Effector memory CD4-positive, alpha-beta T cell (primary cell): ENCODE measurements around the gene BPIFA3.

Source experiments
- DNase-seq, 3 donors: peaks; one replicate each; pipeline ENCODE4 v3.0.0-alpha.2; 2020
- H3K27ac ChIP-seq: 2 replicates; pipeline ENCODE4 v1.7.0; 2013; ENCODE audit warnings: mild to moderate bottlenecking, low read length, moderate library complexity; ENCODE audit not compliant: insufficient read depth, poor library complexity, severe bottlenecking
- H3K27me3 ChIP-seq: replicated peaks from 2 replicates; pipeline ENCODE4 v1.7.0; 2013; ENCODE audit warnings: mild to moderate bottlenecking, low read length; ENCODE audit not compliant: insufficient read depth, control insufficient read depth, poor library complexity, severe bottlenecking
- H3K36me3 ChIP-seq: 2 replicates; pipeline ENCODE4 v1.7.0; 2013; ENCODE audit warnings: mild to moderate bottlenecking, low read length, moderate library complexity; ENCODE audit not compliant: control insufficient read depth, insufficient read depth
- H3K4me1 ChIP-seq: 2 replicates; pipeline ENCODE4 v1.7.0; 2013; ENCODE audit warnings: low read length, mild to moderate bottlenecking; ENCODE audit not compliant: control insufficient read depth, insufficient read depth, poor library complexity, severe bottlenecking
- H3K4me3 ChIP-seq: 2 replicates; pipeline ENCODE4 v1.7.0; 2013; ENCODE audit warnings: low read length, low read depth, mild to moderate bottlenecking; ENCODE audit not compliant: insufficient read depth, poor library complexity, severe bottlenecking
- H3K9me3 ChIP-seq: 2 replicates; pipeline ENCODE4 v1.7.0; 2013; ENCODE audit warnings: mild to moderate bottlenecking, low read length, moderate library complexity; ENCODE audit not compliant: control insufficient read depth

Gene BPIFA3

GRCh38 chr20:33236351-33236750 lies 19.2 kb downstream of the BPIFA3 start:
- DNase-seq = no peak
- no peak overlapping the region for H3K4me3 ChIP-seq
- H3K27ac ChIP-seq = no peak overlapping the region
- H3K36me3 ChIP-seq = no peaks in the 10 kb centered on the region
- no peaks in the 10 kb centered on the region for H3K27me3 ChIP-seq
- H3K9me3 ChIP-seq = no peaks in the 10 kb centered on the region
- no peaks in the 10 kb centered on the region for H3K4me1 ChIP-seq

GRCh38 chr20:33237989-33238388 lies 20.8 kb downstream of the BPIFA3 start:
- Histone ChIP-seq H3K27me3 (no peaks in the 10 kb centered on the region), H3K27ac (no peak overlapping the region), H3K4me1 (no peaks in the 10 kb centered on the region), H3K4me3 (no peak overlapping the region), H3K36me3 (no peaks in the 10 kb centered on the region), H3K9me3 (no peaks in the 10 kb centered on the region)
- no peak for DNase-seq

GRCh38 chr20:33239418-33239817 lies 22.3 kb downstream of the BPIFA3 start:
- Histone ChIP-seq H3K27ac (no peak overlapping the region), H3K4me3 (no peak overlapping the region), H3K9me3 (no peaks in the 10 kb centered on the region), H3K27me3 (no peaks in the 10 kb centered on the region), H3K36me3 (no peaks in the 10 kb centered on the region), H3K4me1 (no peaks in the 10 kb centered on the region)
- DNase-seq = no peak

GRCh38 chr20:33239979-33240736 lies 23.0 kb downstream of the BPIFA3 start:
- DNase-seq = no peak
- Histone ChIP-seq H3K27ac (no peak overlapping the region), H3K4me1 (no peaks in the 10 kb centered on the region), H3K27me3 (no peaks in the 10 kb centered on the region), H3K4me3 (no peak overlapping the region), H3K9me3 (no peaks in the 10 kb centered on the region), H3K36me3 (no peaks in the 10 kb centered on the region)

GRCh38 chr20:33240923-33241322 lies 23.8 kb downstream of the BPIFA3 start:
- Histone ChIP-seq H3K27ac (no peak overlapping the region), H3K27me3 (no peaks in the 10 kb centered on the region), H3K36me3 (no peaks in the 10 kb centered on the region), H3K4me1 (no peaks in the 10 kb centered on the region), H3K4me3 (no peak overlapping the region), H3K9me3 (no peaks in the 10 kb centered on the region)
- no peak for DNase-seq

GRCh38 chr20:33242319-33243100 lies 25.4 kb downstream of the BPIFA3 start:
- no peak overlapping the region for H3K27ac ChIP-seq
- H3K36me3 ChIP-seq = no peaks in the 10 kb centered on the region
- H3K27me3 ChIP-seq = no peaks in the 10 kb centered on the region
- no peak overlapping the region for H3K4me3 ChIP-seq
- no peak for DNase-seq
- no peaks in the 10 kb centered on the region for H3K9me3 ChIP-seq
- H3K4me1 ChIP-seq = no peaks in the 10 kb centered on the region

- no peaks in the 10 kb centered on the region for H3K4me1 ChIP-seq
- DNase-seq = no peak
- no peaks in the 10 kb centered on the region for H3K36me3 ChIP-seq
- H3K9me3 ChIP-seq = no peaks in the 10 kb centered on the region
- H3K27ac ChIP-seq = no peak overlapping the region
- H3K27me3 ChIP-seq = no peaks in the 10 kb centered on the region
- H3K4me3 ChIP-seq = no peak overlapping the region
Measured at GRCh38 chr20:33246077-33246476, 28.9 kb downstream of the BPIFA3 start.

GRCh38 chr20:33249456-33249855 lies 32.3 kb downstream of the BPIFA3 start:
- no peaks in the 10 kb centered on the region for H3K4me1 ChIP-seq
- DNase-seq = no peak
- no peak overlapping the region for H3K4me3 ChIP-seq

GRCh38 chr20:33250666-33251065 lies 33.5 kb downstream of the BPIFA3 start:
- no peaks in the 10 kb centered on the region for H3K4me1 ChIP-seq
- no peaks in the 10 kb centered on the region for H3K27me3 ChIP-seq
- DNase-seq = no peak
- H3K9me3 ChIP-seq = no peaks in the 10 kb centered on the region
- H3K36me3 ChIP-seq = no peaks in the 10 kb centered on the region
- H3K27ac ChIP-seq = no peak overlapping the region
- H3K4me3 ChIP-seq = no peak overlapping the region

More at GRCh38 chr20:33249456-33249855, 32.3 kb downstream of the BPIFA3 start:
- no peaks in the 10 kb centered on the region for H3K9me3 ChIP-seq
- no peak overlapping the region for H3K27ac ChIP-seq
- no peaks in the 10 kb centered on the region for H3K27me3 ChIP-seq
- H3K36me3 ChIP-seq = no peaks in the 10 kb centered on the region

GRCh38 chr20:33251496-33251895 lies 34.3 kb downstream of the BPIFA3 start:
- no peaks in the 10 kb centered on the region for H3K4me1 ChIP-seq
- H3K36me3 ChIP-seq = no peaks in the 10 kb centered on the region
- H3K27me3 ChIP-seq = no peaks in the 10 kb centered on the region
- no peak overlapping the region for H3K27ac ChIP-seq
- no peaks in the 10 kb centered on the region for H3K9me3 ChIP-seq
- DNase-seq = no peak
- no peak overlapping the region for H3K4me3 ChIP-seq
